ENCODE measurements around the gene LDLRAD4.

DNA sequence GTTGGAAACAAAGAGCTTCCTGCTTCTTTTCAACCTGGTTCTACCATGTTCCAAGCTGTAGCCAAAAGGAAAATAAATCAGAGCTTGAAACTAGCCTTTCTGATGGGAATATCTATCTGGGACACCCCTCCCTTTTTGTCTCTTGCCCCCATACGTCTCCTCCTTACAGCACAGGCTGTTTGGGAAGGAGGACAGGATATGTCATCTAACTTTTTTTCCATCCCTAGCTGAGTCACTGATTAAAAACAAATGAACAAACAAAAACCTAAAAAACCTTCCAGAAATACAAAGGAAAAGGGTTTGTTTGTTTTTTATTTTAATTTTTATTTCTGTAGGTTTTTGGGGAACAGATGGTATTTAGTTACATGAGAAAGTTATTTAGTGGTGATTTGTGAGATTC is 356.2 kb downstream of the LDLRAD4 start:
- TF ChIP-seq, protein P1, sequence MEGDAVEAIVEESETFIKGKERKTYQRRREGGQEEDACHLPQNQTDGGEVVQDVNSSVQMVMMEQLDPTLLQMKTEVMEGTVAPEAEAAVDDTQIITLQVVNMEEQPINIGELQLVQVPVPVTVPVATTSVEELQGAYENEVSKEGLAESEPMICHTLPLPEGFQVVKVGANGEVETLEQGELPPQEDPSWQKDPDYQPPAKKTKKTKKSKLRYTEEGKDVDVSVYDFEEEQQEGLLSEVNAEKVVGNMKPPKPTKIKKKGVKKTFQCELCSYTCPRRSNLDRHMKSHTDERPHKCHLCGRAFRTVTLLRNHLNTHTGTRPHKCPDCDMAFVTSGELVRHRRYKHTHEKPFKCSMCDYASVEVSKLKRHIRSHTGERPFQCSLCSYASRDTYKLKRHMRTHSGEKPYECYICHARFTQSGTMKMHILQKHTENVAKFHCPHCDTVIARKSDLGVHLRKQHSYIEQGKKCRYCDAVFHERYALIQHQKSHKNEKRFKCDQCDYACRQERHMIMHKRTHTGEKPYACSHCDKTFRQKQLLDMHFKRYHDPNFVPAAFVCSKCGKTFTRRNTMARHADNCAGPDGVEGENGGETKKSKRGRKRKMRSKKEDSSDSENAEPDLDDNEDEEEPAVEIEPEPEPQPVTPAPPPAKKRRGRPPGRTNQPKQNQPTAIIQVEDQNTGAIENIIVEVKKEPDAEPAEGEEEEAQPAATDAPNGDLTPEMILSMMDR (IDR thresholded peaks at IDR 0.05): no peak
- no peak for TF ChIP-seq EZH2 (IDR thresholded peaks at IDR 0.05; ENCODE audit: borderline replicate concordance, insufficient read depth, low read depth, low read length, poor library complexity, severe bottlenecking)
